H1 (cell line): ENCODE data around the gene ZBTB46. TPM values are rescaled to one million over a fixed set of nuclear protein-coding genes. Genes with fewer than 3 reads are reported as not detected.
A peak's percentile ranks its signal among the peaks of the same experiment; 100 is the strongest.

ENCODE experiments used
- GTF2F1 ChIP-seq: IDR thresholded peaks from 2 replicates; pipeline ENCODE4 v1.6.1; 2012; ENCODE audit warnings: low read depth, low read length, improper control_type of control experiment, borderline replicate concordance
- RAD21 ChIP-seq, 2 experiments: IDR thresholded peaks in 1 of 2; conservative IDR thresholded peaks in 1 of 2; 2 replicates each; pipeline ENCODE4 v1.6.1; 2011; ENCODE audit warnings: low read depth in 2 of 2, low read length in 2 of 2, improper control_type of control experiment in 1 of 2, inconsistent platforms in 1 of 2, mild to moderate bottlenecking in 1 of 2, moderate library complexity in 1 of 2
- SIN3A ChIP-seq, 2 experiments: IDR thresholded peaks in 1 of 2; conservative IDR thresholded peaks in 1 of 2; 2 replicates each; pipeline ENCODE4 v1.6.1; 2011 to 2012; ENCODE audit warnings: low read length in 2 of 2, improper control_type of control experiment in 1 of 2, low read depth in 1 of 2, mild to moderate bottlenecking in 1 of 2
- polyA plus RNA-seq, 7 experiments: library from polyadenylated mRNA; depleted of rRNA in 3 of 7; stranded (reverse) in 5 of 7; unstranded in 2 of 7; fragments of >200 nt in 5 of 7; fragments of 200-250 nt in 2 of 7; gene quantifications; 1 replicate in 5 of 7; 2 replicates in 1 of 7; 4 replicates in 1 of 7; pipeline versions ENCODE4 v1.2.1 to v1.2.3, GENCODE V29; 2011 to 2013; ENCODE audit warnings: missing spikeins in 2 of 7, mixed read lengths in 2 of 7
- total RNA-seq: library from RNA; stranded (reverse); fragmentation: NEBNext Ultra II Directional; extraction: Animal tissue kit (Norgen Biotek cat#: 25700); gene quantifications from 2 replicates; pipeline ENCODE4 v1.2.1, GENCODE V29; 2021

Gene ZBTB46
- total and polyA plus RNA-seq, 2 of the 8 experiments (the other 6 are each of a cell fraction or from before 2014, with no cell fraction given): 6.4 to 22.4 TPM

DNA sequence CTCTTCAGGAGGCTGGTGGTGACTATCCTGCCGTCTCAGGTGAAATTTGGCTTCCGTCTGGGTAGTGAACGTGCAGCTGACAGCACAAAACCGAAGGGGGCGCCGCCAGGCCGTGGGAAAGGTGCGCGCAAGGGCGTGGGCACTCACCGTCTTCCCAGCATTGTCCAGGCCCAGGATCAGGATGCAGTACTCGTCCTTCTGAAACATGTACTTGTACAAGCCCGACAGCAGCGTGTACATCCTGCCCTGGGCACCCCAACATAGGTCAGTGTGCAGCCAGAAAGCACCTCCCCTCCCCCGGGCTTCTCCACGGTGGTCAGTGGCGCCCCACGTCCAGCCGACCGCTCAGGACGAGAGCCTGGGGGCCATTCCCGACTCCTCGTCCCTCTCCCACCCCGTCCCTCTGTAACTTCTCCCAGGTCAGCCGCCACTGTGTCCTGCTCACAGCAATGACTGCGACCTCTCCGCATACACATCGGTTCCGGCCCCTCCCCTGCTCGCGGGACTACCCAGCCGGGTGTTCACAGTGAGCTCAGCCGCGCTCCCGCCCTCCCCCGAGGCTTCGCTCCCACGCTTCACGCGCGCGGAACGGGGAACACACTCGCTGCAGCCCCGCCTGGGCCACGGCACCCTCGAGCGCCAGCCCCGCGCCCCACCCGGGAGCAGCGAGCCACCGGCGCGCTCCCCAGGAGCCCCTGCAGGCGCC is 124.1 kb downstream of the ZBTB46 start (continued):
- TF ChIP-seq RAD21 (IDR thresholded peaks at IDR 0.05 in 1 of 2, conservative IDR thresholded peaks at IDR 0.05 in 1 of 2; ENCODE audit: low read depth in 2 of 2, low read length in 2 of 2): peak; percentile 68 to 73
- no peak for TF ChIP-seq GTF2F1
- TF ChIP-seq SIN3A (conservative IDR thresholded peaks at IDR 0.05 in 1 of 2, IDR thresholded peaks at IDR 0.05 in 1 of 2; ENCODE audit: low read depth in 1 of 2, low read length in 2 of 2): peak in 1 of 2 experiments; percentile 60; a peak in 2 of 4 replicates
- TF ChIP-seq, all 59 proteins: peak for 3
